Skin epidermis (tissue), 12 donors: ENCODE results near the gene CD8B.
A peak's percentile ranks its signal among the peaks of the same experiment; 100 is the strongest.
"Not testable (repeated sequence)": the region's sequence is repeated elsewhere in the genome, so short reads cannot be mapped to it uniquely, and the experiment has no call there.

Experiments
- H3K27ac ChIP-seq, 21 experiments: fragments of 200-600 bp; sonication (generic) in 11 of 21; one replicate each; pipeline ENCODE4 v1.5.0; 2020; ENCODE audit warnings: mild to moderate bottlenecking in 3 of 21, inconsistent platforms in 2 of 21, moderate library complexity in 2 of 21
- H3K4me3 ChIP-seq, 7 experiments: fragments of 200-600 bp; sonication (generic) in 2 of 7; one replicate each; pipeline ENCODE4 v1.5.0; 2020; ENCODE audit warnings: inconsistent platforms in 2 of 7, mild to moderate bottlenecking in 2 of 7, moderate library complexity in 1 of 7

CD8B gene

GRCh38 chr2:86861628-86862379, at the start of gene CD8B:
Gene CD8B, minus strand, starts transcription at chr2:86861886. Its CDS starts 21 bp downstream, at chr2:86861865.
- peak within 1 kb of the TSS in 3 of 7 experiments; percentile 4 to 10 (median 7) for H3K4me3 ChIP-seq

GRCh38 chr2:86905868-86906267, 44.2 kb upstream of the CD8B start:
- not testable (repeated sequence) for H3K4me3 ChIP-seq, H3K27ac ChIP-seq

More at GRCh38 chr2:86861628-86862379, at the start of gene CD8B:
- H3K27ac ChIP-seq: peak within 1 kb of the TSS in 5 of 21 experiments; percentile 5 to 63 (median 42)

- not testable (repeated sequence) for H3K27ac ChIP-seq, H3K4me3 ChIP-seq
Observed at GRCh38 chr2:86900687-86901086, 39.0 kb upstream of the CD8B start.

GRCh38 chr2:86886026-86886425, 24.3 kb upstream of the CD8B start:
- H3K4me3 ChIP-seq, H3K27ac ChIP-seq: not testable (repeated sequence)

- not testable (repeated sequence) for H3K4me3 ChIP-seq, H3K27ac ChIP-seq
Observed at GRCh38 chr2:86882865-86883264, 21.2 kb upstream of the CD8B start.

- not testable (repeated sequence) for H3K4me3 ChIP-seq, H3K27ac ChIP-seq
Observed at GRCh38 chr2:86882118-86882665, 20.5 kb upstream of the CD8B start.

GRCh38 chr2:86878986-86879385, 17.3 kb upstream of the CD8B start:
- not testable (repeated sequence) for H3K4me3 ChIP-seq, H3K27ac ChIP-seq

GRCh38 chr2:86870941-86871340, 9.3 kb upstream of the CD8B start:
- H3K4me3 ChIP-seq, H3K27ac ChIP-seq: not testable (repeated sequence)

- not testable (repeated sequence) for H3K4me3 ChIP-seq, H3K27ac ChIP-seq
Observed at GRCh38 chr2:86868895-86869468, 7.3 kb upstream of the CD8B start.

- not testable (repeated sequence) for H3K4me3 ChIP-seq, H3K27ac ChIP-seq
Observed at GRCh38 chr2:86862380-86862703, 656 bp upstream of the CD8B start.

GRCh38 chr2:86861175-86861574, 511 bp downstream of the CD8B start:
- Histone ChIP-seq H3K27ac (peak overlapping the region in 4 of 21 experiments; percentile 39 to 63 (median 48)), H3K4me3 (peak overlapping the region in 3 of 7 experiments; percentile 4 to 10 (median 7))

GRCh38 chr2:86860573-86860972, 1.1 kb downstream of the CD8B start:
- peak overlapping the region in 2 of 21 experiments; percentile 54 to 63 for H3K27ac ChIP-seq
- not testable (repeated sequence) for H3K4me3 ChIP-seq

GRCh38 chr2:86857688-86858087, 4.0 kb downstream of the CD8B start:
- H3K4me3 ChIP-seq, H3K27ac ChIP-seq: not testable (repeated sequence)

- H3K27ac ChIP-seq, H3K4me3 ChIP-seq: not testable (repeated sequence)
Observed at GRCh38 chr2:86856498-86856897, 5.2 kb downstream of the CD8B start.

- H3K4me3 ChIP-seq, H3K27ac ChIP-seq: not testable (repeated sequence)
Observed at GRCh38 chr2:86855981-86856380, 5.7 kb downstream of the CD8B start.

- not testable (repeated sequence) for H3K27ac ChIP-seq, H3K4me3 ChIP-seq
Observed at GRCh38 chr2:86851581-86851980, 10.1 kb downstream of the CD8B start.

- H3K27ac ChIP-seq: peak overlapping the region in 3 of 21 experiments; percentile 35 to 47 (median 37)
- H3K4me3 ChIP-seq: not testable (repeated sequence)
Observed at GRCh38 chr2:86842607-86843234, 19.0 kb downstream of the CD8B start.

GRCh38 chr2:86841330-86841729, 20.4 kb downstream of the CD8B start:
- not testable (repeated sequence) for H3K4me3 ChIP-seq, H3K27ac ChIP-seq

- H3K4me3 ChIP-seq, H3K27ac ChIP-seq: not testable (repeated sequence)
Observed at GRCh38 chr2:86839871-86840548, 21.7 kb downstream of the CD8B start.

GRCh38 chr2:86839455-86839854, 22.2 kb downstream of the CD8B start:
- not testable (repeated sequence) for H3K27ac ChIP-seq, H3K4me3 ChIP-seq
